Naive thymus-derived CD4-positive, alpha-beta T cell (primary cell): ENCODE data around the gene OR1K1. TPM values are rescaled to one million over a fixed set of nuclear protein-coding genes. Genes with fewer than 3 reads are reported as not detected.
"Not testable (repeated sequence)": the region's sequence is repeated elsewhere in the genome, so short reads cannot be mapped to it uniquely, and the experiment has no call there.

ENCODE experiments used
- ATAC-seq: fragments of 150-1000 bp; cut with Tn5 transposase; 2 replicates; pipeline ENCODE4 v1.10.0; 2021; ENCODE audit warnings: mild to moderate bottlenecking, moderate library complexity
- CTCF ChIA-PET: fragments of 350-600 bp; sonication (Branson Sonifier 250); formaldehyde crosslinking; loops from one replicate; lab custom pipeline; 2021; ENCODE audit warnings: antibody characterized with exemption; lab: Charles Lee
- POLR2A ChIA-PET: fragments of 350-600 bp; sonication (Branson Sonifier 250); formaldehyde crosslinking; loops from one replicate; lab custom pipeline; 2021; ENCODE audit warnings: antibody characterized with exemption, inconsistent platforms; lab: Charles Lee
- DNase-seq, 9 donors: peaks; one replicate each; pipeline versions ENCODE4 v3.0.0 to v3.0.0-alpha.2; 2020 to 2022; ENCODE audit warnings: mixed read lengths in 1 of 9
- H3K27ac ChIP-seq: one replicate; pipeline ENCODE4 v1.7.0; 2013; ENCODE audit warnings: mild to moderate bottlenecking, low read depth, low read length, moderate library complexity
- H3K27me3 ChIP-seq, 2 donors: one replicate each; pipeline ENCODE4 v1.7.0; 2013; ENCODE audit warnings: low read length in 2 of 2, mild to moderate bottlenecking in 2 of 2, moderate library complexity in 2 of 2; ENCODE audit not compliant: control insufficient read depth in 2 of 2, insufficient read depth in 2 of 2
- H3K36me3 ChIP-seq, 3 experiments: 1 replicate in 2 of 3; 2 replicates in 1 of 3; pipeline ENCODE4 v1.7.0; 2013; ENCODE audit warnings: low read length in 3 of 3, mild to moderate bottlenecking in 3 of 3, moderate library complexity in 1 of 3; ENCODE audit not compliant: insufficient read depth in 3 of 3, control insufficient read depth in 2 of 3
- H3K4me1 ChIP-seq, 2 donors: one replicate each; pipeline ENCODE4 v1.7.0; 2013; ENCODE audit warnings: low read length in 2 of 2, mild to moderate bottlenecking in 2 of 2, moderate library complexity in 1 of 2; ENCODE audit not compliant: control insufficient read depth in 2 of 2, insufficient read depth in 2 of 2
- H3K4me3 ChIP-seq: 2 replicates; pipeline ENCODE4 v1.7.0; 2013; ENCODE audit warnings: mild to moderate bottlenecking, low read length
- H3K9me3 ChIP-seq, 3 experiments: 1 replicate in 2 of 3; 2 replicates in 1 of 3; pipeline ENCODE4 v1.7.0; 2013; ENCODE audit warnings: low read length in 3 of 3; ENCODE audit not compliant: control insufficient read depth in 2 of 3
- H3K27ac Mint-ChIP-seq, 9 donors: one replicate each; pipeline ENCODE4 v1.8.0; 2020 to 2022; ENCODE audit warnings: mixed read lengths in 9 of 9, mild to moderate bottlenecking in 8 of 9, moderate library complexity in 5 of 9, inconsistent platforms in 2 of 9
- H3K27me3 Mint-ChIP-seq, 5 donors: one replicate each; pipeline ENCODE4 v1.8.0; 2021 to 2022; ENCODE audit warnings: mixed read lengths in 5 of 5, mild to moderate bottlenecking in 1 of 5
- H3K36me3 Mint-ChIP-seq, 5 donors: one replicate each; pipeline ENCODE4 v1.8.0; 2020 to 2022; ENCODE audit warnings: mixed read lengths in 5 of 5, mild to moderate bottlenecking in 3 of 5, inconsistent platforms in 1 of 5
- H3K4me1 Mint-ChIP-seq, 7 donors: one replicate each; pipeline ENCODE4 v1.8.0; 2020 to 2022; ENCODE audit warnings: mixed read lengths in 7 of 7, mild to moderate bottlenecking in 3 of 7, inconsistent platforms in 1 of 7
- H3K4me3 Mint-ChIP-seq, 10 donors: one replicate each; pipeline ENCODE4 v1.8.0; 2020 to 2022; ENCODE audit warnings: mild to moderate bottlenecking in 10 of 10, mixed read lengths in 10 of 10, moderate library complexity in 6 of 10, inconsistent platforms in 2 of 10
- H3K9me3 Mint-ChIP-seq, 11 donors: one replicate each; pipeline ENCODE4 v1.8.0; 2020 to 2022; ENCODE audit warnings: mixed read lengths in 11 of 11, mild to moderate bottlenecking in 4 of 11, inconsistent platforms in 1 of 11, moderate library complexity in 1 of 11
- intact Hi-C, 2 donors: fragments of 100-400 bp; cut with micrococcal nuclease; formaldehyde crosslinking; loops; one replicate each; pipeline ENCODE4 v1.15.1; 2023
- polyA plus RNA-seq, 2 donors: library from polyadenylated mRNA; unstranded; fragments of 300-500 nt; fragmentation: Illumina TruSeq; gene quantifications; one replicate each; pipeline ENCODE4 v1.2.3, GENCODE V29; 2021
- total RNA-seq, 6 experiments: library from RNA in 5 of 6; stranded (reverse) in 5 of 6; gene quantifications; 1 replicate in 5 of 6; 2 replicates in 1 of 6; pipeline ENCODE4 v1.2.3 and lab custom pipeline; 2021 to 2026

Gene OR1K1
- total and polyA plus RNA-seq, 7 experiments from 2014 or later, result not detected

GRCh38 chr9:122791872-122792669, 7.9 kb upstream of the OR1K1 start:
- no peak for DNase-seq
- H3K4me3 Mint-ChIP-seq, result no peak overlapping the region
- Histone ChIP-seq H3K27me3 (no peaks in the 10 kb centered on the region), H3K4me1 (no peaks in the 10 kb centered on the region), H3K4me3 (no peak overlapping the region), H3K27ac (no peak overlapping the region), H3K9me3 (no peaks in the 10 kb centered on the region), H3K36me3 (no peaks in the 10 kb centered on the region)
- peaks cover 0 to 1% (median 0%) of the 10 kb centered on the region in 11 donors for H3K9me3 Mint-ChIP-seq
- H3K4me1 Mint-ChIP-seq, result no peaks in the 10 kb centered on the region
- POLR2A ChIA-PET, result no interaction called here
- H3K27me3 Mint-ChIP-seq, result no peaks in the 10 kb centered on the region
- intact Hi-C loops, result no loop called here
- CTCF ChIA-PET, result no interaction called here
- no peak overlapping the region for H3K27ac Mint-ChIP-seq
- no peak for ATAC-seq
- peaks cover 0 to 4% (median under 1%) of the 10 kb centered on the region in 5 donors for H3K36me3 Mint-ChIP-seq

GRCh38 chr9:122797316-122798063, 2.4 kb upstream of the OR1K1 start:
- Mint-ChIP-seq H3K36me3 (peaks cover 0 to 11% (median 5%) of the 10 kb centered on the region in 5 donors), H3K4me3 (no peak overlapping the region), H3K4me1 (no peaks in the 10 kb centered on the region), H3K27me3 (peaks cover 0 to 3% (median 0%) of the 10 kb centered on the region in 5 donors), H3K9me3 (peaks cover 0 to 1% (median 0%) of the 10 kb centered on the region in 11 donors), H3K27ac (no peak overlapping the region)
- no peak overlapping the region for H3K4me3 ChIP-seq
- no peak overlapping the region for H3K27ac ChIP-seq
- H3K4me1 ChIP-seq, result no peaks in the 10 kb centered on the region
- ATAC-seq, result no peak
- no peaks in the 10 kb centered on the region for H3K27me3 ChIP-seq
- ChIA-PET POLR2A (no interaction called here), CTCF (interaction anchor here (0.7 kb wide), 1 partner anchor 366 kb away, joined by 3 read pairs; no protein-coding TSS in a partner anchor)
- H3K36me3 ChIP-seq, result no peaks in the 10 kb centered on the region
- DNase-seq, result no peak
- no peaks in the 10 kb centered on the region for H3K9me3 ChIP-seq
- intact Hi-C loops, result no loop called here

DNA sequence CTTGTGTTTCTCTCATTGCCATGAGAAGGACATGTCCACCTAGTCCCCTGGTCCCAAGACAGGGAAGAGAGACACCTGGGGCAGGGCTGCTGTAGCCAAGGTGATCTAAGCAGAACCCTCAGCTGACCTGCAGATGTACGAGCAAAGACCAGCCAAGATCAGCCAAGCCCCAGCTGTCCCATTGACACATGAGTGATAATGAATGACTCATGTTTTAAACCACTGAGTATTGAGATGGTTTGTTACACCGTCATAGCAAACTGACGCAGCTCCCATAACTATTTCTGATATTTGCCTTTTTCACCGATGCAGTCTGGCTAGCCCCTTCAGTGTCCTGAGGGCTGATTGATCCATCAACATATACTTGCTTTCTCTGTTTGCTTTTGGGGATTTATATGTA, 6.7 kb downstream of the OR1K1 start:
- Mint-ChIP-seq H3K9me3 (peaks cover 0 to 4% (median 0%) of the 10 kb centered on the region in 11 donors), H3K4me1 (peaks cover 3 to 22% (median 7%) of the 10 kb centered on the region in 7 donors), H3K27ac (peak overlapping the region in 2 of 9 donors; percentile 2 to 18), H3K36me3 (peaks cover 0 to 18% (median 6%) of the 10 kb centered on the region in 5 donors), H3K27me3 (no peaks in the 10 kb centered on the region), H3K4me3 (no peak overlapping the region)
- ATAC-seq (no peak), DNase-seq (no peak)
- H3K27me3 ChIP-seq, result no peaks in the 10 kb centered on the region
- ChIA-PET CTCF (interaction anchor here (1.4 to 6.1 kb wide), 2 partner anchors 308 to 342 kb away, joined by 3 to 35 read pairs; no protein-coding TSS in a partner anchor), POLR2A (no interaction called here)
- H3K4me3 ChIP-seq, result no peak overlapping the region
- H3K4me1 ChIP-seq, result no peaks in the 10 kb centered on the region
- no peaks in the 10 kb centered on the region for H3K36me3 ChIP-seq
- intact Hi-C loops, result no loop called here
- H3K27ac ChIP-seq, result no peak overlapping the region
- H3K9me3 ChIP-seq, result no peaks in the 10 kb centered on the region

GRCh38 chr9:122807271-122807900, 7.5 kb downstream of the OR1K1 start:
- Mint-ChIP-seq H3K9me3 (peaks cover 0 to 4% (median 0%) of the 10 kb centered on the region in 11 donors), H3K27ac (peak overlapping the region in 3 of 9 donors; percentile 2 to 38 (median 18)), H3K4me3 (no peak overlapping the region), H3K4me1 (peaks cover 3 to 22% (median 7%) of the 10 kb centered on the region in 7 donors), H3K36me3 (peaks cover 0 to 18% (median 6%) of the 10 kb centered on the region in 5 donors), H3K27me3 (no peaks in the 10 kb centered on the region)
- ChIA-PET POLR2A (no interaction called here), CTCF (interaction anchor here (1.4 to 6.1 kb wide), 3 partner anchors 309 to 683 kb away, joined by 3 to 35 read pairs (median 25); no protein-coding TSS in a partner anchor)
- no peak for ATAC-seq
- no peaks in the 10 kb centered on the region for H3K9me3 ChIP-seq
- H3K27ac ChIP-seq, result no peak overlapping the region
- no peaks in the 10 kb centered on the region for H3K4me1 ChIP-seq
- H3K4me3 ChIP-seq, result no peak overlapping the region
- intact Hi-C loops, result no loop called here
- no peaks in the 10 kb centered on the region for H3K27me3 ChIP-seq
- H3K36me3 ChIP-seq, result no peaks in the 10 kb centered on the region
- peak in 1 of 9 donors; percentile 64 for DNase-seq

DNA sequence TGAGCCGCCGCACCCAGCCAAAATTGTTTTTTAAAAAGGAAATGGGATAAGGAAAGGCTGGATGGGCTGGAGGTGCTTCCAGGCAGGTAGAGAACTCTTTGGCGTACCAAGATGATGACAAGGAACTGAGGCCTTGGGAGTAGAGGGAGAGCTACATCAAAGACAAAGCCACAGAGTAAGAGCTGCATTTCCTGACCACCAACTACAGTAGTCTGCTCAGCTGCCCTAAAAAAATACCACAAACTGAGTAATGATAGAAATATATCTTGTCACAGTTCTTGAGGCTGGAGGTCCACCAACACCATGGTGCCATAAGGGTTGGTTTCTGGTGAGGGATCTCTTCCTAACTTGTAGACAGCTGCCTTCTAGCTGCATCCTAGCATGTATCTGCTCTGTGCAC, 8.2 kb downstream of the OR1K1 start:
- intact Hi-C loops, result no loop called here
- Mint-ChIP-seq H3K27ac (peak overlapping the region in 2 of 9 donors; percentile 25 to 28), H3K4me1 (peaks cover 3 to 22% (median 7%) of the 10 kb centered on the region in 7 donors), H3K9me3 (peaks cover 0 to 4% (median 0%) of the 10 kb centered on the region in 11 donors), H3K36me3 (peaks cover 0 to 16% (median 6%) of the 10 kb centered on the region in 5 donors), H3K4me3 (peak overlapping the region in 1 of 10 donors; percentile 16), H3K27me3 (no peaks in the 10 kb centered on the region)
- Histone ChIP-seq H3K4me1 (no peaks in the 10 kb centered on the region), H3K4me3 (no peak overlapping the region), H3K27me3 (no peaks in the 10 kb centered on the region), H3K36me3 (no peaks in the 10 kb centered on the region), H3K9me3 (no peaks in the 10 kb centered on the region), H3K27ac (no peak overlapping the region)
- ATAC-seq, result no peak
- ChIA-PET CTCF (interaction anchor here (0.7 to 6.1 kb wide), 8 partner anchors 88 to 711 kb away, joined by 3 to 35 read pairs (median 4); no protein-coding TSS in a partner anchor), POLR2A (no interaction called here)
- DNase-seq, result no peak

- H3K9me3 ChIP-seq, H3K36me3 ChIP-seq, H3K27me3 ChIP-seq, H3K4me3 Mint-ChIP-seq, H3K9me3 Mint-ChIP-seq, ATAC-seq, intact Hi-C loops, H3K27me3 Mint-ChIP-seq, H3K4me3 ChIP-seq, POLR2A ChIA-PET, H3K27ac ChIP-seq, DNase-seq, H3K4me1 ChIP-seq, H3K27ac Mint-ChIP-seq: not testable (repeated sequence)
- CTCF ChIA-PET, result interaction anchor here (0.6 to 6.1 kb wide), 8 partner anchors 10 to 1957 kb away, joined by 3 to 35 read pairs (median 5); no protein-coding TSS in a partner anchor
- peaks cover 3 to 22% (median 7%) of the 10 kb centered on the region in 7 donors for H3K4me1 Mint-ChIP-seq
- peaks cover 0 to 16% (median 6%) of the 10 kb centered on the region in 5 donors for H3K36me3 Mint-ChIP-seq
Measured at GRCh38 chr9:122809261-122809660, 9.3 kb downstream of the OR1K1 start.
